ENCODE measurements around the gene ANKRD34A.

ANKRD34A gene

DNA sequence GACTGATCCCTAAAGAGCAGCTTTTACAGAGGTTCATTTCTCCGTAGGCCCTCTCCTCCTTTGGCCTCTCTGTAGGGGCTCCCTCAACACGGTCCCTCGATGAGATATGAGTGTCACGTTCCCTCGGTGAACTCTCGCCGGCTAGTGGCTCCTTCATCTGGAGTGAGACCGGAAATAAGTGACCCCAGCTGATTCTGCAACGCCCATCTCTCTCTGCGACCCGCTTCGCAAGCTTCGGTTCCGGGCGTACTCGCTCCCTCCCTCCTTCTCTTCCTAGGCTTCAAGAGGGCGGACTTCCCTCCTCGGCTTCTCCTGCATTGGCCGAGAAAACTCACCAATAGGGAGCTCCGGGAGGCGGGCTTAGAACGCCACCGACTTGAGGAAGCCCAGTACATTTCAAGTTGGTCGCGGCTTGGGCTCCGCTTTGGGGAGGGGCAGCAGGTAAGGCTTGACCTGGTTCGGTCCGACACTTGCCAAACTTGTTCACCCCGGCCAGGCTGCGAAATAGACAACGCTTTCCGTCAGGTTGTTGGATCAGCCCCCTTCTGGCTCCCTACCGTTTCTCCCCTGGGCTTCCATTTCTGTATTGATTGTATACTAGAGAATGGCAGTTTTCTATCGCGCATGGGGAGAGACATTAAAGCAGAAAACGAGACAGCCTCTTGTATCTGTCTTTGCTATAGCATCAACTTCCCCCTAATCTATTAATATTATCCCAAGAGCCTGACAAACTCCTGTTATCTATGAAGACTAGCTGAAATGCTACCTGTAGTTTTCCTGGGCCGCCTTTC, at the start of gene ANKRD34A, which contains the start of gene POLR3GL:
ANKRD34A (minus strand) TSS at position 248 of the 791 bp plus-strand sequence. CDS start 2,816 bp downstream, outside the sequence.
POLR3GL (plus strand) TSS at position 363 of the 791 bp plus-strand sequence. CDS start 10,176 bp downstream, outside the sequence.
- DNase-seq = peak; percentile 99

GRCh38 chr1:146013559-146013922, 49.2 kb upstream of the ANKRD34A start:
- no peak for DNase-seq

- DNase-seq = peak; percentile 85
Observed at GRCh38 chr1:146012703-146013558, 48.6 kb upstream of the ANKRD34A start.

DNA sequence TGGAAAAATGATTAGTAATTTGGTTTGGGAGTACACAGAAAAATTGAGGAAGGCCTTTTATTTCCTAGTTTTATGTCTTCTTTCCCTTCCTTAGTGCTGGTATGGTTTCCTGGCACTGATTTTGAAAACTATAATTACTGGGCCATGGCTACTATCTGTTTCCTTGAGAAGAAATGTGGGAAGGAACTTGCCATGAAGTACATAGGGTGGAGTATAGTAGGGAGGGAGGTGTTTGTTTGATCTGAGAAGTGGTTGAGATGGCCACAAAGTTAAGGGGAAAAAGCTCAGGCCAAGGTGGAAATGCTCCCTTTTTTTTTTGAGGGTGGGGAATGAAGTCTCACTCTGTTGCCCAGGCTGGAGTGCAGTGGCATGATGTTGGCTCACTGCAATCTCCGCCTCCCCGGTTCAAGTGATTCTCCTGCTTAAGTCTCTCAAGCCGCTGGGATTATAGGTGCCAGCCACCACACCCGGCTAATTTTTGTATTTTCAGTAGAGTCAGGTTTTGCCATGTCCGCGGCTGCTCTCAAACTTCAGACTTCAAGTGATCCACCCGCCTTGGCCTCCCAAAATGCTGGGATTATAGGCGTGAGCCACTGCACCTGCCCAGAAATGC, 45.9 kb upstream of the ANKRD34A start:
- DNase-seq = no peak

DNA sequence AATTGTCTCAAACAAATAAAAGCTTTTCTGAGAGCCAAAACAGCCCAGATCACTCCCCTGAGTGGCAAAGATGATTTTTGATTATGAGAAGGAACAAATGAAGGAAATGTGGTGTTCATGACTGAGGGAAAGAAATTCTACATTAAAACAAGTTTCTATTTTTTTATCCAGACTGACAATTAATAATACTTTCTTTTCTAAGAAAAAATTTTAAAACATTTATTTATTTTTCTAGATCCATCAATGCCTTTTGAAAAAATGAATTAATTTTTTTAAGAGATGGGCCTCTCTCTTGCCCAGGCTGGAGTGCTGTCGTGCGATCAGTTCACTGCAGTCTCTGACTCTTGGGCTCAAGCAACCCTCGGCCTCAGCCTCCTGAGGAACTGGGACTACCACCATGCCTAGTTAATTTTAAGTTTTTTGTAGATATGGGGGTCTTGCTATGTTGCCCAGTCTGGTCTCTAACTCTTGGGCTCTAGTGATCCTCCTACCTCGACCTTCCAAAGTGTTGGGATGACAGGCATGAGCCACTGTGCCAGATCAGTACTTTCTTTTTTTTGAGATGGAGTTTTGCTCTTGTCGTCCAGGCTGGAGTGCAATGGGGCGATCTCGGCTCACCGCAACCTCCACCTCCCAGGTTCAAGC, 43.2 kb upstream of the ANKRD34A start:
- DNase-seq = no peak

DNA sequence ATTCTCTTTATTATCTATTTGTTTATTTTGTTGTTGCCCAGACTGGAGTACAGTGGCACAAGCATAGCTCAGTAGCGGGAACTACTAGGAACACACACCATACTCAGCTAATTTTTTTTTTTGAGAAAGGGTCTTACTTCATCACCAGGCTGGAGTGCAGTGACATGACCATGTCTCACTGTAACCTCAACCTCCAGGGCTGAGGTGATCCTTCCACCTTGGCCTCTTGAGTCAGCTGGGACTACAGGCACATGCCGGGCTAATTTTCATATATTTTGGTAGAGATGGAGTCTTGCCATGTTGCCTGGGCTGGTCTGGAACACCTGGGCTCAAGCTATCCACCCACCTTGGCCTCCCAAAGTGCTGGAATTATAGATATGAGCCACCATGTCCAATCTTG, 37.3 kb upstream of the ANKRD34A start:
- no peak for DNase-seq

- DNase-seq = peak; percentile 92
Observed at GRCh38 chr1:145999321-146000024, 35.1 kb upstream of the ANKRD34A start.

DNA sequence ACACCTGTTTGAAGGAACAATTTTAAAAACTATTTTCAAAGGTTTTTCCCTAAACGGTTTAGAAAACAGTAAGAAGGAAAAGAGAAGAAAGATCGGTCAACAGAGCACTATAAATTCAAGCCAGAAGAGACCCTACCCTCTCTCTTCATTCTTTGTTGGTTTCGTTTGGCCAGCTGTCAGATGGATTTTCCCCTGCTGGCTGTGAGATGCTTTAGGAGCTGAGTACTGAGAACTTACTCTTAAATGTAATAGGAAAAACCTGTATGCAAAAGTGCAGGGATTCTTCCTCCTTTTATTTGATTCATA, 33.3 kb upstream of the ANKRD34A start:
- DNase-seq = peak; percentile 50

- peak; percentile 58 for DNase-seq
Observed at GRCh38 chr1:145997016-145997717, 32.8 kb upstream of the ANKRD34A start.

GRCh38 chr1:145996433-145997015, 32.1 kb upstream of the ANKRD34A start, which contains the start of gene TXNIP:
Gene TXNIP (minus strand): TSS chr1:145996579. CDS start chr1:145996266, 313 bp downstream.
- peak; percentile 100 for DNase-seq

GRCh38 chr1:145995964-145996432, 31.6 kb upstream of the ANKRD34A start:
- no peak for DNase-seq

DNA sequence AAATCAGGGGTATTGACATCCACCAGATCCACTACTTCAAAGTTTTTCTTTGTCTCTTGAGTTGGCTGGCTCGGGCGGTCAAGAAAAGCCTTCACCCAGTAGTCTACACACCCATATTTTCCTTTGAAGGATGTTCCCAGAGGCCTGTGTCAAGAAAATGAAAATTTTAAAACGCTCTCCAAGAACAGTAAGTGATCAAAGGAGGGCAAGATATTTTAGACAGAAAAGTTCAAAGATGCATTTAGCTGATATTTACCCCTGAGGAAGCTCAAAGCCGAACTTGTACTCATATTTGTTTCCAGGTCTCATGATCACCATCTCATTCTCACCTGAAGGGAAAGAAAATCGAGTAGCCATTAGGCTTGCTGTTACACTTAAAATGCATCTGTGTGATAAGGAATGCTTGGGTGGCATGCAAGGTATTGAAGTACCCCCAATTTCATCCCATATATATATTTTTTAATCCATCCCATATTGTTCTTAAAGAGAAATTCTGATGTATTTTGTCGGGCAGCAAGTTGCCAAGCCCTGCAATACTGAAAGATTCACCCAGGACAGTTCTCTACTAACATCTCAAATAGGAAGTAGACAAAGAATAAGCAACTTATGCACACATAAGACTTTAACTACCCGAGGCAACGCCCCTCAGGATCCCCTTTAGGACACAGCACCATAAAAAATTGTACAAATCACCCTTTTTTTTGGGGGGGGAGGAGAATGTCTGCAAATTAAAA, 30.9 kb upstream of the ANKRD34A start:
- DNase-seq = no peak

- DNase-seq = no peak
Observed at GRCh38 chr1:145994391-145995120, 30.2 kb upstream of the ANKRD34A start.

DNA sequence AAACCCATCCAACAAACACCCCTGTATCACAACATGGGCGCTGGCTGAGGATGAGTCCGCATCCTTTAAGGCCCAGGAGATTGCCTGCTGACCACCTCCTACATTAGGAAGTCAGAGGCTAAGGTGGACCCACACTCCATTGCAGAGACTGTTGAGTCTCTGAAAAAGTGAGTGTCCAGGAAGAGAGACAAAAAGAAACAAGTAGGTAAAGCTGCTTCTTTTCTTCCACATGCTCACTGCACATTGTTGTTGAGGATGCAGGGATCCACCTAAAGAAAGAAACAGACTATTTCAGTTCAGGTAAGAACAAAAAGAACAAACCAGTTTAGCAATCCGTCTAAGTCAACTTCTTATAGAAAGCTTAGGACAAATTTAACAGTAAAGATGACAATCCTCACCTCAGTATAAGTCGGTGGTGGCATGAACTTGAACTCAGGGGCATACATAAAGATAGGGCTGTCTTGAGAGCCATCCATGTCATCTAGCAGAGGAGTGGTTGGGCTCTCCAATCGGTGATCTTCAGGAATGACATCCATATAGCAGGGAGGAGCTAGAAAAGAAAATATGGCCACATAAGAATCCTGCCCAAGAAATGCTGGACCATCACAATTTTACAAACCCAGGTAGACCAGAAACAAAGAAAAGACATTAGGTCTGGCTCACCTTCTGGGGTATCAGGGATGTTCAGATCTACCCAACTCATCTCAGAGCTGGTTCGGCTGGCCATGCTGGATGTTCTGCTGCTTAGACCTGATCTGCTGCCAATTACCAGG, 29.4 kb upstream of the ANKRD34A start:
- no peak for DNase-seq

GRCh38 chr1:145992958-145993617, 28.7 kb upstream of the ANKRD34A start:
- no peak for DNase-seq

DNA sequence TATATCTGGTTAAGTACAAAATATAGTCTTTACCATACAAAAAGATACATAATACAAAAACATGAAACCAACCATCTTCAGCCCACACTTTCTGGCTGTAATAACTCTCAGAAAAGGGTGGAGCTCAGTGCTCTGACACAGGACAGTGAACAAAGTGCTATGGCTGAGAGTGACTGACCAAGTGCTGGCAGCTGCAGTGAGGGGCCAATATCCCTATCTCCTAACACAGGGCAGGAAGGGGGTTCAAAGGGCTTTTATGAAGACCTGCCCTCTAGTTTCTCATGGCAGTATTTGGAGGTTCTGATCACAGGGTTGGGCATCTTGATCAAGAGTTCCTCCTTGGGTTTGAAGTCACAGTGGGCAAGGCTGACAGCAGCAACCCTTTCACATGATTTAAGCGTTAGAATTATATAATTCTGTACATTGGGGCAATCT, 28.1 kb upstream of the ANKRD34A start:
- DNase-seq = no peak

DNA sequence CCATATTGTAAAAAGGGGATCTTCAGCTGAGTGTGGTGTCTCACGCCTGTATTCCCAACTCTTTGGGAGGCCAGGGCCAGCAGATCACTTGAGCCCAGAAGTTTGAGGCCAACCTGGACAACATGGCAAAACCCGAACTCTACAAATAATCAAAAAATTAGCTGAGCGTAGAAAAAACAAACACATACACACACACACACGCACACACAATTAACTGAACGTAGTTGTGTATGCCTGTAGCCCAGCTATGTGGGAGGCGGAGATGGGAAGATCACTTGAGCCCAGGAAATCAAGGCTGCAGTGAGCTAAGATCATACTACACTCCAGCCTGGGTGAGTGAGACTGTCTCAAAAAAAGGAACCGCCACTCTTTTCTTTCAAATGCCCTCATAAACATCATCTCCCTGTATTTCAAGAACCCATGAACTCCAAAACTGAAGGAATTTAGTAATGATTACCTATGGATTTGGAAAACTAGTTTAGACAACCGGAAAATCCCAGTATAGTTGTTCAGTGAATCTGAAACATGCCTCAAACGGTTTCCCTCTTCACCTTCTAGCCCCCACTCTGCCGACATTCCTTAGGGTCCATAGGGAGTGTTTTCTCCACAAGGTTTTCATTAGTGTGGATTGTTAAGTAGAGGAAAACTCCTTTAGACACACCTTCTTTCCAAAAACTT, 27.5 kb upstream of the ANKRD34A start:
- DNase-seq = peak; percentile 55
